Measurements from ENCODE around the gene BBS9.
"Not testable (repeated sequence)": the region's sequence is repeated elsewhere in the genome, so short reads cannot be mapped to it uniquely, and the experiment has no call there.

Gene BBS9

GRCh38 chr7:33093266-33093665, 36.1 kb upstream of the BBS9 start:
- no peak overlapping the region for H3K4me2 ChIP-seq (ENCODE audit: low read depth, low read length, poor library complexity, severe bottlenecking)
- H2AFZ ChIP-seq (ENCODE audit: low read depth, low read length, severe bottlenecking) = no peak overlapping the region
- no peaks in the 10 kb centered on the region for H3K27me3 ChIP-seq (ENCODE audit: low read length)
- peaks cover 20% of the 10 kb centered on the region for H3K36me3 ChIP-seq (ENCODE audit: low read length)
- no peak overlapping the region for H3K4me3 ChIP-seq (ENCODE audit: insufficient read depth, low read length, poor library complexity, severe bottlenecking)
- H3K27ac ChIP-seq (ENCODE audit: low read depth, low read length) = no peak overlapping the region
- no peaks in the 10 kb centered on the region for H4K20me1 ChIP-seq (ENCODE audit: low read depth, low read length)
- TF ChIP-seq EZH2phosphoT487 (conservative IDR thresholded peaks at IDR 0.05; ENCODE audit: low read length) = no peak
- TF ChIP-seq, protein P1, sequence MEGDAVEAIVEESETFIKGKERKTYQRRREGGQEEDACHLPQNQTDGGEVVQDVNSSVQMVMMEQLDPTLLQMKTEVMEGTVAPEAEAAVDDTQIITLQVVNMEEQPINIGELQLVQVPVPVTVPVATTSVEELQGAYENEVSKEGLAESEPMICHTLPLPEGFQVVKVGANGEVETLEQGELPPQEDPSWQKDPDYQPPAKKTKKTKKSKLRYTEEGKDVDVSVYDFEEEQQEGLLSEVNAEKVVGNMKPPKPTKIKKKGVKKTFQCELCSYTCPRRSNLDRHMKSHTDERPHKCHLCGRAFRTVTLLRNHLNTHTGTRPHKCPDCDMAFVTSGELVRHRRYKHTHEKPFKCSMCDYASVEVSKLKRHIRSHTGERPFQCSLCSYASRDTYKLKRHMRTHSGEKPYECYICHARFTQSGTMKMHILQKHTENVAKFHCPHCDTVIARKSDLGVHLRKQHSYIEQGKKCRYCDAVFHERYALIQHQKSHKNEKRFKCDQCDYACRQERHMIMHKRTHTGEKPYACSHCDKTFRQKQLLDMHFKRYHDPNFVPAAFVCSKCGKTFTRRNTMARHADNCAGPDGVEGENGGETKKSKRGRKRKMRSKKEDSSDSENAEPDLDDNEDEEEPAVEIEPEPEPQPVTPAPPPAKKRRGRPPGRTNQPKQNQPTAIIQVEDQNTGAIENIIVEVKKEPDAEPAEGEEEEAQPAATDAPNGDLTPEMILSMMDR (IDR thresholded peaks at IDR 0.05; ENCODE audit: insufficient read depth, low read length, poor library complexity, severe bottlenecking) = no peak
- H3K9me2 ChIP-seq (replicated peaks; ENCODE audit: insufficient read depth, low read length) = no peaks in the 10 kb centered on the region
- H3F3A ChIP-seq (ENCODE audit: insufficient read depth) = no peaks in the 10 kb centered on the region
- no peak overlapping the region for H3K9ac ChIP-seq (ENCODE audit: low read length)
- no peaks in the 10 kb centered on the region for H3K9me3 ChIP-seq (ENCODE audit: insufficient read depth, low read length)
- no peaks in the 10 kb centered on the region for H3K79me2 ChIP-seq (ENCODE audit: insufficient read depth, low read length)

DNA sequence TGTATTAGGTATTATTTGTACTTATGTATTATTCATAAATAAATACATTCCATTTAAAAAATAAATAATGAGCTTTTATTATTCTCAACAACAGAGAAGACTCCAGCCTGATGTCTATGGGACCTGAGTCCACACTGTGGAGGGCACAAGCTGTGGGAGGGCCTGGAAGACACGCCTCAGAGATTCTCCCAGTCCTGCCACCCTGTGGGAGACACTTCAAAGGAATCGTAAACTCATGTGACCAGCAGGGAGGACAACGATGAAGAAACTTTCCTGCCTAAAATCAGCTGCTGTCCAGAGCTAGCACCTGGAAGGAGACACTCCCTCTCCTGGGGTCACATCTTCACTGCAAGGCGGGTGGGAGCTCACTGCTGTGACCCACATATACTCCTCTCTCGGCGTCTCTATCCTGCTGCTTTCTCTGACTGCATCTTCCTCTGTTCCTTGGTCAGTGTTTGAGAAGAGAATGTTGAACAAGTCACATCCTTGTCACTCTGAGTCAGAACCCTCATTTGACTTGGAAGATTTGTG, 34.6 kb upstream of the BBS9 start:
- not testable (repeated sequence) for H4K20me1 ChIP-seq (ENCODE audit: low read depth, low read length); H3F3A ChIP-seq (ENCODE audit: insufficient read depth); H3K4me3 ChIP-seq (ENCODE audit: insufficient read depth, low read length, poor library complexity, severe bottlenecking); H3K9ac ChIP-seq (ENCODE audit: low read length); H3K9me3 ChIP-seq (ENCODE audit: insufficient read depth, low read length); H3K4me2 ChIP-seq (ENCODE audit: low read depth, low read length, poor library complexity, severe bottlenecking); H3K79me2 ChIP-seq (ENCODE audit: insufficient read depth, low read length); H3K27ac ChIP-seq (ENCODE audit: low read depth, low read length); H2AFZ ChIP-seq (ENCODE audit: low read depth, low read length, severe bottlenecking); H3K9me2 ChIP-seq (replicated peaks; ENCODE audit: insufficient read depth, low read length); H3K27me3 ChIP-seq (ENCODE audit: low read length)
- peaks cover 29% of the 10 kb centered on the region for H3K36me3 ChIP-seq (ENCODE audit: low read length)

- Histone ChIP-seq H2AFZ (ENCODE audit: low read depth, low read length, severe bottlenecking) (no peak overlapping the region), H3K9ac (ENCODE audit: low read length) (no peak overlapping the region), H3K9me3 (ENCODE audit: insufficient read depth, low read length) (no peaks in the 10 kb centered on the region), H3K4me2 (ENCODE audit: low read depth, low read length, poor library complexity, severe bottlenecking) (peak overlapping the region; percentile 22), H3K36me3 (ENCODE audit: low read length) (peaks cover 31% of the 10 kb centered on the region), H3K9me2 (replicated peaks; ENCODE audit: insufficient read depth, low read length) (no peaks in the 10 kb centered on the region), H3K79me2 (ENCODE audit: insufficient read depth, low read length) (peaks cover 6% of the 10 kb centered on the region), H3K27me3 (ENCODE audit: low read length) (no peaks in the 10 kb centered on the region), H4K20me1 (ENCODE audit: low read depth, low read length) (no peaks in the 10 kb centered on the region), H3K27ac (ENCODE audit: low read depth, low read length) (peak overlapping the region; percentile 52), H3K4me3 (ENCODE audit: insufficient read depth, low read length, poor library complexity, severe bottlenecking) (no peak overlapping the region), H3F3A (ENCODE audit: insufficient read depth) (peaks cover 4% of the 10 kb centered on the region; the same call in 1 of the 2 replicates)
- TF ChIP-seq, protein P1 (IDR thresholded peaks at IDR 0.05; ENCODE audit: insufficient read depth, low read length, poor library complexity, severe bottlenecking) = no peak
- no peak for TF ChIP-seq EZH2phosphoT487 (conservative IDR thresholded peaks at IDR 0.05; ENCODE audit: low read length)
These were observed 30.0 kb upstream of the BBS9 start for GRCh38 chr7:33099154-33099940.

DNA sequence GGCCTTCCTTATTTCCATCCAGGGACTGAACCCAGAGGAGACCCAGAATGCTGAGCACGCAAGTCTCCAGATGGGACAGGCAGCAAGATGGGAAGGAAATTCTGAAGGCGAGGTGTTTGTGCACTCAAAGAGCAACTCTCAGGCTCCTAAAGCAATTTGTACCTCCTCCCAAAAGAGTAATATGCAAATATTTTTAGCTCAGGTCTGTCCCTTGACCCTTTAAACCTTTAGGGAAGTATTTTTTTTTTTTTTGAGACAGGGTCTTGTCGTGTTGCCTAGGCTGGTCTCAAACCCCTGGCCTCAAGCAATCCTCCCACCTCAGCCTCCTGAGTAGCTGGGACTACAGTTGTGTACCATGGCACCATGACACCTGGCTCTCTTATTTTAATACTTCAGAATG, 28.6 kb upstream of the BBS9 start:
- no peak overlapping the region for H3K9ac ChIP-seq (ENCODE audit: low read length)
- no peak overlapping the region for H2AFZ ChIP-seq (ENCODE audit: low read depth, low read length, severe bottlenecking)
- peaks cover 4% of the 10 kb centered on the region; the same call in 1 of the 2 replicates for H3F3A ChIP-seq (ENCODE audit: insufficient read depth)
- H3K4me3 ChIP-seq (ENCODE audit: insufficient read depth, low read length, poor library complexity, severe bottlenecking) = no peak overlapping the region
- no peaks in the 10 kb centered on the region for H3K9me3 ChIP-seq (ENCODE audit: insufficient read depth, low read length)
- no peak overlapping the region for H3K4me2 ChIP-seq (ENCODE audit: low read depth, low read length, poor library complexity, severe bottlenecking)
- H4K20me1 ChIP-seq (ENCODE audit: low read depth, low read length) = no peaks in the 10 kb centered on the region
- TF ChIP-seq, protein P1 (IDR thresholded peaks at IDR 0.05; ENCODE audit: insufficient read depth, low read length, poor library complexity, severe bottlenecking) = no peak
- no peak for TF ChIP-seq EZH2phosphoT487 (conservative IDR thresholded peaks at IDR 0.05; ENCODE audit: low read length)
- no peaks in the 10 kb centered on the region for H3K9me2 ChIP-seq (replicated peaks; ENCODE audit: insufficient read depth, low read length)
- H3K27ac ChIP-seq (ENCODE audit: low read depth, low read length) = no peak overlapping the region
- H3K27me3 ChIP-seq (ENCODE audit: low read length) = no peaks in the 10 kb centered on the region
- peaks cover 28% of the 10 kb centered on the region for H3K36me3 ChIP-seq (ENCODE audit: low read length)
- peaks cover 19% of the 10 kb centered on the region for H3K79me2 ChIP-seq (ENCODE audit: insufficient read depth, low read length)

Measured in SU-DHL-6 (cell line).